Measurements from ENCODE around the gene FAM124A.

Gene FAM124A

GRCh38 chr13:51313619-51314018 lies 91.4 kb downstream of the FAM124A start:
- DNase-seq, result no peak

- no peak for DNase-seq
Measured at GRCh38 chr13:51317262-51317661, 95.1 kb downstream of the FAM124A start.

GRCh38 chr13:51318015-51318414 lies 95.8 kb downstream of the FAM124A start:
- DNase-seq, result no peak

GRCh38 chr13:51318876-51319275 lies 96.7 kb downstream of the FAM124A start:
- DNase-seq, result no peak

GRCh38 chr13:51321836-51322235 lies 99.6 kb downstream of the FAM124A start:
- DNase-seq, result no peak

GRCh38 chr13:51322826-51323225 lies 100.6 kb downstream of the FAM124A start:
- no peak for DNase-seq

GRCh38 chr13:51323824-51324511 lies 101.8 kb downstream of the FAM124A start:
- DNase-seq, result no peak

GRCh38 chr13:51324714-51325420 lies 102.7 kb downstream of the FAM124A start:
- no peak for DNase-seq

- DNase-seq, result no peak
Measured at GRCh38 chr13:51325837-51326236, 103.6 kb downstream of the FAM124A start.

GRCh38 chr13:51326777-51327176 lies 104.6 kb downstream of the FAM124A start:
- DNase-seq, result no peak

GRCh38 chr13:51327961-51328360 lies 105.8 kb downstream of the FAM124A start:
- peak; percentile 55 to 66 for DNase-seq

GRCh38 chr13:51328488-51328887 lies 106.3 kb downstream of the FAM124A start:
- DNase-seq, result no peak

GRCh38 chr13:51329606-51330005 lies 107.4 kb downstream of the FAM124A start:
- no peak for DNase-seq

- DNase-seq, result peak; percentile 87 to 89
Measured at GRCh38 chr13:51330791-51331190, 108.6 kb downstream of the FAM124A start.

- peak; percentile 33 to 77 for DNase-seq
Measured at GRCh38 chr13:51331354-51331861, 109.2 kb downstream of the FAM124A start.

GRCh38 chr13:51332566-51333361 lies 110.6 kb downstream of the FAM124A start:
- DNase-seq, result no peak

- DNase-seq, result no peak
Measured at GRCh38 chr13:51333421-51333820, 111.2 kb downstream of the FAM124A start.

GRCh38 chr13:51333826-51334225 lies 111.6 kb downstream of the FAM124A start:
- DNase-seq, result no peak
